Fibroblast of peridontal ligament (primary cell): ENCODE measurements around the gene CNN3.

Experiments used
- DNase-seq: peaks from one replicate; pipeline ENCODE4 v3.0.0-alpha.2; 2010; ENCODE audit errors: extremely low read depth

The CNN3 gene

GRCh38 chr1:94926915-94927404, at the start of gene CNN3:
TSS of gene CNN3 (minus strand) at chr1:94927110. CDS start at chr1:94926894, 216 bp downstream.
- peak; percentile 86 for DNase-seq

GRCh38 chr1:94974824-94975223, 47.9 kb upstream of the CNN3 start:
- DNase-seq: peak; percentile 71

DNA sequence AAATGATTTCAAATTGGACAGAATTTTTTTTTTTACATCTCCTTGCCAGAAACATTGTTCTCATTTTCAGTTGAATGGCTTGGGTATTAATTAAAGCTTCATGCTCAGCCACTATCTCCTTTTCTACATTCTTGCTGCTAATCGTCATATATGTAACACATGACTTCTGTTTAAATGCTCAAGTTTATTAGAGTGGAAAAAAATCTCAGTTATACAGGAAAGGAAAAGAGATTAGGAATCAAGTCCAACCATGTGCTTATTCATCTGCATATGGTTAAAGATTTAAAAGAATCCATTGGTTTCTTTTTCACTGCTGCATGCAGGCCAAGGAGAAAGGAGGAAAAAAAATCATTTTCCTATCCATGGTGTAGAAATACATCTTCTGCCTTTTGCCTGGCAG, 47.3 kb upstream of the CNN3 start:
- DNase-seq: peak; percentile 79

DNA sequence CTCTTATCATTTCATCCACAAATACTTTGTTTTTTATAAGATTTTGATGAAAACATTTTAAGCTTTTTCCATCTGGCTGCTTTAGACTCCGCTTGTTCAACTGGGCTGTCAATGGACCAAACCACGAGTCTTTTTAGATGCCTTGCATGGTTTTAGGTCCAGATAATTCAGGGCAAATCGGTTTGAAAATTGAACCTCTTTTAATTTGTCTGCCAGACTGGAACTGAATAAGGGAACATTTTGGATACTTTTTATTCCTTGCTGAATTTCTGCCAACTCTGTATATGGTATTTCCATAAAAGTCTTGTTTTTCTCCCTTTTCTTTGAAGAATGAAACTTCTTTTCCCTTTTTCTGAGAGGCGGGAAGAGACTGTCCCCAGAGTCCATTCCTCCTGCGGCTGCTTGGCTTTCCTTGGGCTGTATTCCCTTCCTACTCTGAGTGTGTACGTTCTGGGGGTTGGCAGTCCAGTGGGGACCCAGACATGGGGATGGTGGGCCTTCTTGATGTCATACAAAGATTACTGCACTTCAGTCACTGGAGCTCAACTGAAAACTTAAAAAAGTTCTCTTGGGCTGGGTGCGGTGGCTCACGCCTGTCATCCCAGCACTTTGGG, 46.5 kb upstream of the CNN3 start:
- peak; percentile 68 for DNase-seq

- peak; percentile 63 for DNase-seq
These were observed 44.6 kb upstream of the CNN3 start for GRCh38 chr1:94971491-94971924.

- DNase-seq: no peak
These were observed 43.9 kb upstream of the CNN3 start for GRCh38 chr1:94970783-94971182.

GRCh38 chr1:94969137-94969536, 42.2 kb upstream of the CNN3 start:
- no peak for DNase-seq

DNA sequence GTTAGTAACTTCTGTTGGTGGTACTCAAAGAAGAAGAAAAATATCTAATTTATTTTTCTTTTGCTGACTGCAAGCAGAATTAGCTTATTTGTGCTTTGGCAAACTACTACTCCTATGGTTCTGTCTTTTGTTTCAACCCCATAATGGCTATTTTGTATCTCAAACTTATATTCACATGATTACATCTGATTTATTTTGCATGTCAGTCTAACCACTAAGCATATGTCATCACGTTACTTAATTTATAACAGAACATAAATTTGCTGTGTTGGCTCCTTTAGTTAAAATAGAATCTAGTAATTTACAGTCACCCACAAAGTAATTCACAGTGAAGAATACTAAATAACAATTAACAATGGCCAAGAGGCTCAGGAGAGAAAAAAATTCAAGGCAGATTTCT, 39.1 kb upstream of the CNN3 start:
- DNase-seq: no peak

GRCh38 chr1:94963864-94964263, 37.0 kb upstream of the CNN3 start:
- DNase-seq: no peak

DNA sequence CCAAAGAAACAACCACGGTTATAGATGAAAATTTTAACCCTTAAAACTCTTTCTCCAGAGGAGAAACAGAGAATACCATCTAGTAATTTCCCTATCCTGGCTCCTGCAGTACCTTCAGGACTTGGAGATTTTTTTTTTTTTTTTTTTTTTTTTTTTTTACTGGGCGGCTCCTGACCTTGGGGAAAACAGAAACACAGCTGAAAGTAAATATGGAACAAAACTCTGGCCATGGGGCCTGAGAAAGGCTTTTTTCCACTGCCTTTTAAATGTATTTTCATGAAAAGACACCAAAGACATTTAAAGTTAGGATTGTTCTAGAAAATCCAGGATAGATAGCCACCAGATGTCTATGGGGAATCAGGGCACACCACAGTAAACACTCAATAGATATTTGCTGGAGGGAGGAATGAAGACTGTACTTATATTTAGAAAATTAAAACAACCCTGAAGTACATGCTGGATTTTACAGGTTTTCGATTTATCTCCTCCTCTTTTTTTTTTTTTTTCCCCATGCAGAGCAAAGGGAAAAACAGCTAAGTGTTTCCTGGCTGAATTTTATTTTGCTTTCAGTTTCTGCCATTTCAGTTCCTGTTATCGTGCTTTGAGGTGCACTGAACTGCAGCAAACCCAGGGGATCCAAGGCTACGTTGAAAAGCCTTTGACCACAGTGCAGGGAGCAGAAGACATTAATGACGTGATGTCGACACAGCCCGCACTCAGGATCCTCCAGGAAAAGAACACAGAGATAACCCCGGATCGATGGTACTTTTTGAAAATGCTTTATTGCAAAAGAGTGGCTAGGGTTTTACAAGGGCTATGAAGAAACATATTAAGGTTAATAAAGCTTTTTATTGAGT, 35.7 kb upstream of the CNN3 start:
- peak; percentile 65 for DNase-seq

- DNase-seq: no peak
These were observed 35.1 kb upstream of the CNN3 start for GRCh38 chr1:94961988-94962387.

DNA sequence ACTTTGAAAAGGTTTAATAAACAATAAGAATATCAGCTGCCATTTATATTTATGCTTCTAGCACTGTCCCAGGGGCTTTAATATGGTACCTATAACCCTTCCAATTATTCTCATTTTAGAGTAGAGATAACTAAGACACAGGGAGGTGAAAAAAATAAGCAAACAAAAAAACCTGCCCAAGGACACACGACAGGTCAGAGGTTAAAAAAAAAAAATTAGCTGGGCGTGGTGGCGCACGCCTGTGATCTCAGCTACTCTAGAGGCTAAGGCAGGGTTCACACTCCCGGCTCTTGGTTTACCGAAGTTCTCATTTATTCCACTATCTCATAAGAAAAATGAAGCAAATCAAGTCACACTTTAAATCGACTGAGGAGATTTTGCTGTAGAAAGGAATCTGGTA, 34.7 kb upstream of the CNN3 start:
- DNase-seq: no peak

- DNase-seq: no peak
These were observed 31.2 kb upstream of the CNN3 start for GRCh38 chr1:94958081-94958480.

DNA sequence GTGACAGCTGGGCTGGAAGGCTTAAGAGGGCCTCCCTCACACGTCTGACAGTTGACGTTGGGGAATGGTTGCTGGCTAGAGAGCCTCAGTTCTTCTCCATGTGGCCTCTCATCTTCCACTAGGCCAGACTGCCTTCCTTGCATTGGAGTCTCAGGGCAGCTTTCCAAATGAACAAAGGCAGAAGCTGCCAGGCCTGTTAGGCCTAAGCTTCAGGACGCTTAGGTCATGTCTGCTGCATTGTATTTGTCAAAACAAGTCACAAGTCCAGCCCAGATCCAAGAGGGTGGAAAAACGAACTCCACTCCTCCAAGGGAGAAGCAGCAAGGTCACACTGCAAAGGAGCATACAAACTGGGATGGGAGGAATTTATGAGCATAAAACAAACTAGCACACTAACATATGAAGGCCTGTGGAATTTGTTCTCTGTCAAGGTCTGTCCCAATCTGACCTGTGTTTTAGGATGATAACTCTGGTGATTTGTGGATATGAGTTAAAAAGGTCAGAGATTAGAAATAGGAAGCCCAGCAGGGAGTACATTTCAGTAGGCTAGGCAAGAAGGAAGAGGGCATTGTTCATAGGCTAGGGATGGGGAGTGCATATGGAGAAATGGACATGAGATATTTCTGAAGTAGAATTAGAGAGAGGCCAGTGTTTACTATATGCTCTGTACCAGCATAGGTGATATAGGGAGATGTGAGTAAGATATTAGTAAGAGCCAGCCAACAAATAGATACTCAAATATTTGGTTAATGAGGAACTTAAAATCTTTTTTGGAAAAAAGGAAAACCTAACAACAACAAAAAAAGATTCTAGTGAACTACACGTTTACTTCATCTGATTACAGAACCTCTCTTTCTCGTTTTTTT, 29.1 kb upstream of the CNN3 start:
- no peak for DNase-seq

GRCh38 chr1:94954263-94955220, 27.6 kb upstream of the CNN3 start:
- no peak for DNase-seq

DNA sequence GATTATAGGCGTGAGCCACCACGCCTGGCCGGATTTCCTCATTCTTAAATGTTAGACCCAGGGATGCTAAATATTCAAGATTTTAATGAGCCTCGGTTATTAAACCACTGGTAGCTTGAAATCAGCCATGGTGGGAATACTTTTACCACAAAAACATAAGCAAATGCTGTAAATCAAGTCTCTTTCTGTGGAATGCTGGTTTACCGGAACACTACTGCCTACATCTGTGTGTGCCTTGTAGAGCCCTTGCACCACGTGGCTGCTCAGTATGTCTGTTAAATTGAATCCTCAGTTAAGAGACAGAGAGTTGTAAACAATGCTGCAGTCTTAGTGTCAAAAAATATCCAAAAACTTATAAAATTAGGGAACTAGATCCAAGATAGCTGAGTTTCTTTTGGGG, 26.8 kb upstream of the CNN3 start:
- DNase-seq: peak; percentile 72

GRCh38 chr1:94953107-94953506, 26.2 kb upstream of the CNN3 start:
- DNase-seq: no peak

DNA sequence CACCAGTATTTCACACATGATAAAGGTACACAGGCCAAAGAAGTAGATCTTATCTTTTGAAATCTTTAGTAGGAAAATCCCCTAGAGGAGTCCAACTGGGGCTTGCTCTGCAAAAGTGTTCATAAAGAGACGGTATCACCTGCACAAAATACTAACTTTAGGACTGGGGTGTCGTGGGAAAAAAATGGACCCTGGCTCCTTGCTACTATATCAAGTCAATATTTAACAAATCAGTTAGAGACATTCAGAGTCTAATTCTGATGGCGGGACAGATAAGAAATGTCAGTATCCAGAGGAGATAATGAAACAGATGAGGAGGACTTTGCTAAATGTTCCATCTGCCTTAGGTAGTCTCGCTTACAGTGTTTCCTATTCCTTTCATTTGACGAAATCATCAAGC, 25.6 kb upstream of the CNN3 start:
- DNase-seq: no peak

GRCh38 chr1:94951509-94952208, 24.7 kb upstream of the CNN3 start:
- no peak for DNase-seq

- peak; percentile 45 for DNase-seq
These were observed 24.1 kb upstream of the CNN3 start for GRCh38 chr1:94951046-94951445.
